SU-DHL-6 (cell line): ENCODE results near the gene CXADR.

Experiments used
- EZH2phosphoT487 ChIP-seq: fragments of 200-600 bp; sonication (generic), shearing (Covaris generic); conservative IDR thresholded peaks from 2 replicates; pipeline ENCODE4 v1.6.1; 2018; ENCODE audit warnings: mild to moderate bottlenecking, antibody characterized with exemption, low read length, moderate library complexity, mixed read lengths
- TF ChIP-seq, protein P1 (sequence below): fragments of 200-600 bp; sonication (generic); IDR thresholded peaks from one replicate; pipeline ENCODE4 v1.5.1; 2017; ENCODE audit warnings: antibody characterized with exemption, mild to moderate bottlenecking, low read length, moderate library complexity; ENCODE audit not compliant: insufficient read depth, poor library complexity, severe bottlenecking

GRCh38 chr21:17513214-17514123 lies 626 bp downstream of the CXADR start:
- TF ChIP-seq, protein P1, sequence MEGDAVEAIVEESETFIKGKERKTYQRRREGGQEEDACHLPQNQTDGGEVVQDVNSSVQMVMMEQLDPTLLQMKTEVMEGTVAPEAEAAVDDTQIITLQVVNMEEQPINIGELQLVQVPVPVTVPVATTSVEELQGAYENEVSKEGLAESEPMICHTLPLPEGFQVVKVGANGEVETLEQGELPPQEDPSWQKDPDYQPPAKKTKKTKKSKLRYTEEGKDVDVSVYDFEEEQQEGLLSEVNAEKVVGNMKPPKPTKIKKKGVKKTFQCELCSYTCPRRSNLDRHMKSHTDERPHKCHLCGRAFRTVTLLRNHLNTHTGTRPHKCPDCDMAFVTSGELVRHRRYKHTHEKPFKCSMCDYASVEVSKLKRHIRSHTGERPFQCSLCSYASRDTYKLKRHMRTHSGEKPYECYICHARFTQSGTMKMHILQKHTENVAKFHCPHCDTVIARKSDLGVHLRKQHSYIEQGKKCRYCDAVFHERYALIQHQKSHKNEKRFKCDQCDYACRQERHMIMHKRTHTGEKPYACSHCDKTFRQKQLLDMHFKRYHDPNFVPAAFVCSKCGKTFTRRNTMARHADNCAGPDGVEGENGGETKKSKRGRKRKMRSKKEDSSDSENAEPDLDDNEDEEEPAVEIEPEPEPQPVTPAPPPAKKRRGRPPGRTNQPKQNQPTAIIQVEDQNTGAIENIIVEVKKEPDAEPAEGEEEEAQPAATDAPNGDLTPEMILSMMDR = no peak
- TF ChIP-seq EZH2phosphoT487 = no peak
